HG03565 (cell line): ENCODE data around the gene IQCE.

Experiments
- ATAC-seq: cut with Tn5 transposase; IDR thresholded peaks from one replicate; pipeline ENCODE4 v1.9.1; 2021; ENCODE audit warnings: mild to moderate bottlenecking, moderate library complexity; ENCODE audit not compliant: unreplicated experiment

Gene IQCE

DNA sequence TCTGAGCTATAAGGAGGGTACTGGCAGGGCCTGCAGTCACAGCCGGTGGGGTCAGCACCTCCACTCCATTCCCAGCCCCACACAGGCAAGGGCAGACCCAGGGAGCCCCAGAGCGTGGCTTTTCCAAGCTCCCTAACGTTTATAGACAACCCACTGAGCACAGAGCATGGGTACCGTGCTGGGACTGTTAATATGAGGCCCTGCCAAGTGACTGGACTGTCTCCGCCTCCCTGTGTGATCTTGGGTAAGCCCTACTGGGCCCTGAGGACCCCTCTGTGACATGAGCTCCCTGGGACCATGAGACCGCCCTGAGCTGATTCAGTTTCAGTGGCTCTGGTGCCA is 85.4 kb downstream of the IQCE start:
- ATAC-seq, result no peak

DNA sequence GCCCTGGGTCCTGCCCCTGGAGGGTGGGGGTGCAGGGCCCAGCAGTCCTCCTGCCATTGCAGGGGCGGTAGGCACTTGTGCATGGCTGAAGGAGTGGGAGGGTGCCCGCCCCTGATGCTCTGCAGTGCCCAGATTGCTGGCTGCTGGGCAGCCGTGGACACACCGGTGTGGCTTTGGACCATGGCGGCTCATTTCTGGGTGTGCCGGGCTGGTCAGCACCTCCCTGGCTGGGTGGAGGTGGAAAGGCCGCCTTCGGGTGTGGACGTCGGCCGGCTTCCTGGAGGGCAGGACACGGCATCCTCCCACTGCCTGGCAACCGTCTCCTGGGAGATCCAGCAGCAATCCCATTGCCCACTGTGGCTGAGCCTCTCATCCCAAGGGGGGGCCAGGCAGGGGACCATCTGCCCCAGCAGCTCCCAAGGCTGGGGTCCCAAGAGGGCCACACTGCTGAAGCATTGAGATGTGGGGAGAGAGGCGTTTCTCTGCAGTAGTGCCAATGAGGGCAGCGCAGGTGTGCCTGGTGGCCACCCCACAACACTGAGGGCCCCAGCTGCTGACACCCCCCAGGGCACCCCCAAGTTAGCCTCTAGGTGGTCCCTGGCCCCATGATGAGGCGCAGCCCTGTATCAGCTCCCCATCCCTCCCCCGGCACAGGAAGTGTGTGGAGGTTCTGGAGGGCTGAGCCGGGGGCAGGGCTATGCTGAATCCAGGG is 85.9 kb downstream of the IQCE start:
- no peak for ATAC-seq

DNA sequence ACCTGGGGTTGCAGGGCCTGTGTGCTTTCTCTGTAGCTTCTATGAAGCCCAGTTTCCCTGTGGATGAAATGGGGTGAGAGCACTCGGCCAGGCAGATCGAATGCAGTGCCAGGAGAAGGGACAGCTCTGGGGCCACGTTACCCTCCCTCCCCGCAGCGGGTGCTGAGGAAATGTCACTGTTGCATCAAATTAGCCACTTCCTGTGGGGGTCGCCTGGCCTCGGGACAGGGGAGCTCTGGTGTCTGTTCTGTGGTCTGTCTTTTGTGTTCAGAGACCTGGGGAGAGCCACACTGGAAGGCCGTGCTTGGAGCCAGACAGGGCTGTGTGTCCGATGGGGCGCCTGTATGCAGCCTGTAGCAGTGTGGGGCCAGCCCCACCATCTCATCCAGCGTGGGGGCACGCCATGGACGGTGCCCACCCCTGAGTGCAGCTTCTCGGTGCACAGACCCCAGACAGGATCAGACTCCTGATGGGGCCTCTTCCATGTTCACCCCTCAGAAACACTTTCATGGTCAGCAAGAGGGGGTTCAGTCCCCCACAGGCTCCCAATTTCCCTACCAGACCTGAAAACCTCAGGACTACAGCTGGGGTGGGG is 86.6 kb downstream of the IQCE start:
- no peak for ATAC-seq

GRCh38 chr7:2646336-2646679 is 87.5 kb downstream of the IQCE start:
- ATAC-seq, result no peak

GRCh38 chr7:2646680-2647571 is 88.1 kb downstream of the IQCE start:
- no peak for ATAC-seq

DNA sequence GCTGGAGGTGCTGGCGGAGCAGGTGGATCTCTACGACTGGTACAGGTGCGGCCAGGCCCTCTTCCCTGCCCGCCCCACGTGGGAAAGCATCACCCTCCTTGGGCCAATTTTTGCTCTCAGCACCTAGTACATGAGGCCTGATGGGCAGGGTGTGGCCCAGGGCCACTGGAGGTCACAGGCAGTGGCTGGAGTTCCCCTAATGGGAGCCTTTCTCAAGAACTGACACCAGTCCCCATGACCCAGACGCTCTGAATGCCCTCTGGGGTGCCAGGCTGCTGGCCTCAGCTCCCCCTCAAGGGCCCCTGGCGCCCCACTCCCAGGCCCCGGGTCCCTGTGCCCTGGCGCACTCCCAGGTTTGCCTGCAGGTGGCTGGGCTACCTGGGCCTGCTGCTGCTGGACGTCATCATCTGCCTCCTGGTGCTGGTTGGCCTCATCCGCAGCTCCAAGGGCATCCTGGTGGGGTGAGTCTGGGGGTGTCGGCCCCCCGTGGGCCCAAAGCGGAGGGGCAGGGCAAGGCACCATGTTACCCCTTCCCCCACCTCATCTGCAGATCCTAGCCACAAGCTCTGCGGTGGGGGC is 88.9 kb downstream of the IQCE start:
- no peak for ATAC-seq

- ATAC-seq, result no peak
Measured at GRCh38 chr7:2649139-2649838, 90.5 kb downstream of the IQCE start.

DNA sequence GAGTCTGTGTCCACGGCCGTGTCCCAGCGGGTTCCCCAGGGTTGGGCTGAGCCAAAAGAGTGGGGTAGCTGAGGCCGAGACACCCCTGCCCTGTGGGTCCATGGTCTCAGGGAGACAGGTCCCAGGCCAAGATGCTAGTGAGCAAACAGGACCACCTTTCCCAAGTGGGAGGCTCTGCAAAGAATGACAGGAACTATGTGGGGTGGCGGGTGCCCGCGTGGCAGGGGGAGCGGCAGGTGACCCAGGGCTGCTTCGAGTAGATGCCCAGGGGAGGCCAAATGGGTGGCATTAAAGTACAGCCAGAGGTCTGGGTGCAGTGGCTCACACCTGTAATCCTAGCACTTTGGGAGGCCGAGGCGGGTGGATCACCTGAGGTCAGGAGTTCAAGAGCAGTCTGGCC is 91.2 kb downstream of the IQCE start:
- ATAC-seq, result no peak

DNA sequence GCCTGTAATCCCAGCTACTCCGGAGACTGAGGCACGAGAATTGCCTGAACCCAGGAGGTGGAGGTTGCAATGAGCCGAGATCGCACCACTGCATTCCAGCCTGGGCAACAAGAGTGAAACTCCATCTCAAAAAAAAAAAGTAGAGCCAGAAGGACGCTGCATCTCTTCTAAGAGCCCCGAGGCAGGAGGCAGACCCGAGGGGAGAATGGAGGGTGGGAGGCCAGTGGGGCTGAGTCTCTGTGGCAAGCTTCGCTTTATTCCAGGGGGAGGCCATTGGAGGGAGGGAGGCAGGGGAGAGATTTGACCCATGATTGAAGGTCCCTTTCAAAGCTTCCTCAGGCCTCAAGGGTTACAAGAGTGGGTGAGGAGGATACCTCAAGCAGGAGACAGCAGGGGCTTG is 91.7 kb downstream of the IQCE start:
- ATAC-seq, result no peak

GRCh38 chr7:2651336-2651735 is 92.6 kb downstream of the IQCE start:
- no peak for ATAC-seq

GRCh38 chr7:2651847-2652735 is 93.3 kb downstream of the IQCE start:
- ATAC-seq, result no peak

DNA sequence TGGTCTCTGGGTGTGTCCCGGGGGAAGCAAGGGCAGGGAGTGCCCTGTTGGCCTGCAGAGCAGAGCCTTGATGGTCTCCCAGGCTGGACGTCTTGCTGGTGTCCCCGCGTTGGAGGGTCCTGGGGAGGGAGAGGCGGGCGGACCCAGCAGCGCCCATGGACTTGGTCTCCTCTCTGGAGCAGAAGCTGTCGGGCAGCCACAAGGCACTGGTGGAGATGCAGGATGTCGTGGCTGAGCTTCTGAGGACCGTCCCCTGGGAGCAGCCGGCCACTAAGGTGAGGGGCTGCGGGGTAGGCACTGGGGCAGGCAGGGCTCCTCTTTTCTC is 93.9 kb downstream of the IQCE start:
- ATAC-seq, result no peak

GRCh38 chr7:2654059-2654458 is 95.3 kb downstream of the IQCE start:
- ATAC-seq, result no peak

GRCh38 chr7:2655870-2656614 is 97.3 kb downstream of the IQCE start:
- no peak for ATAC-seq

DNA sequence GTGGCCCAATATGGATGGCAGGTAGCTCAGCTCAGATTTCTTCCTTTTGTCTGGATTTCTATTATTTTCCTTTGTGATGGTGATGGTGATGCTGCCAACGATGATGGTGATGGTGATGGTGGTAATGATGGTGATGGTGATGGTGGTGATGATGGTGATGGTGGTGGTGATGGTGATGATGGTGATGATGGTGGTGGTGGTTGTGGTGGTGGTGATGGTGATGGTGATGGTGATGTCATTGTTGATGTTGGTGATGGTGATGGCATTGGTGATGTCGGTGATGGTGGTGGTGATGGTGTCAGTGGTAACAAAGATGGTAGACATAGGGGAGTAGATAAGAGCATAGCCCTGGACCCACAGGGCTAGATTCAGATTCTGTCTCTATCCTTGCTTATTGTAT is 98.4 kb downstream of the IQCE start:
- ATAC-seq, result no peak

- no peak for ATAC-seq
Measured at GRCh38 chr7:2657920-2658671, 99.3 kb downstream of the IQCE start.

DNA sequence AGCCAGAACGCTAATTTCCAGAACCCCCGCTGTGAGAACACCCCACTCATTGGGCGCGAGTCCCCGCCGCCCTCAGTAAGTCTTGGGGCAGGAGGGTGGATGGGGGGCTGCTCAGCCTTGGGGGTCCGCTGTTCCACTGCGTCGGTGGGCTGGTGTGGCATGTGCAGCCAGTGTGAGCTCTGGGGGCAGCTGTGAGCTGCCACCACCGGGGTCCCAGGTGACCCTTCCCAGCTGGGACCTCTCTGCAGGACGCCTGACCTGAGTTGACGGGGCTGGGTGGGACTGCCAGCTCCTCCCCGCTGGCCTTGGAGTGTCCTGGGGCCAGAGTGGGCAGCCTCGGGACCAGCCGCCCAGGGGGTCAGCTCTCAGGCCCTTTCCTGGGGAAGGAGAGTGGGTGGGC is 100.2 kb downstream of the IQCE start:
- ATAC-seq, result no peak

GRCh38 chr7:2659556-2660358 is 101.0 kb downstream of the IQCE start:
- ATAC-seq, result no peak
